Activated CD8-positive, alpha-beta T cell treated with anti-CD3 and anti-CD28 coated beads, Interleukin-2, amount 10 ng/mL, durations not matched to agents 7 days and 5 days (primary cell): ENCODE data around the gene SYT2. TPM values are rescaled to one million over a fixed set of nuclear protein-coding genes. Genes with fewer than 3 reads are reported as not detected.

Experiments
- ATAC-seq: fragments of 150-1000 bp; cut with Tn5 transposase; one replicate; pipeline ENCODE4 v1.10.0; 2021; ENCODE audit warnings: moderate library complexity
- CTCF ChIA-PET: fragments of 350-600 bp; sonication (Branson Sonifier 250); formaldehyde crosslinking; loops from one replicate; lab custom pipeline; 2021; ENCODE audit warnings: antibody characterized with exemption; lab: Charles Lee
- POLR2A ChIA-PET: fragments of 350-600 bp; sonication (Branson Sonifier 250); formaldehyde crosslinking; loops from one replicate; lab custom pipeline; 2021; ENCODE audit warnings: antibody characterized with exemption; lab: Charles Lee
- DNase-seq: peaks from one replicate; pipeline ENCODE4 v3.0.0-alpha.2; 2020
- H3K27ac Mint-ChIP-seq: one replicate; pipeline ENCODE4 v1.8.0; 2021; ENCODE audit warnings: mild to moderate bottlenecking, mixed read lengths
- H3K27me3 Mint-ChIP-seq: one replicate; pipeline ENCODE4 v1.8.0; 2021; ENCODE audit warnings: low read depth, mixed read lengths
- H3K36me3 Mint-ChIP-seq: one replicate; pipeline ENCODE4 v1.8.0; 2021; ENCODE audit warnings: low read depth, mixed read lengths
- H3K4me1 Mint-ChIP-seq: one replicate; pipeline ENCODE4 v1.8.0; 2021; ENCODE audit warnings: low read depth, mixed read lengths
- H3K4me3 Mint-ChIP-seq: one replicate; pipeline ENCODE4 v1.8.0; 2021; ENCODE audit warnings: mild to moderate bottlenecking, mixed read lengths
- H3K9me3 Mint-ChIP-seq: one replicate; pipeline ENCODE4 v1.8.0; 2022; ENCODE audit warnings: mixed read lengths; ENCODE audit not compliant: insufficient read depth
- total RNA-seq, 2 experiments: library from RNA; stranded (reverse); gene quantifications; one replicate each; pipeline ENCODE4 v1.2.3, GENCODE V29; 2021

Gene SYT2
- total RNA-seq, 2 experiments from 2014 or later, result not detected

- POLR2A ChIA-PET, result no interaction called here
- no peak for ATAC-seq
- Mint-ChIP-seq H3K27me3 (peaks cover 58% of the 10 kb centered on the region), H3K9me3 (no peaks in the 10 kb centered on the region), H3K36me3 (no peaks in the 10 kb centered on the region), H3K4me1 (peaks cover 6% of the 10 kb centered on the region), H3K27ac (no peak overlapping the region), H3K4me3 (no peak overlapping the region)
- CTCF ChIA-PET, result no interaction called here
- DNase-seq, result no peak
Measured at GRCh38 chr1:202703191-202703590, 7.1 kb downstream of the SYT2 start.

- Mint-ChIP-seq H3K27ac (no peak overlapping the region), H3K4me1 (peaks cover 8% of the 10 kb centered on the region), H3K9me3 (no peaks in the 10 kb centered on the region), H3K27me3 (peaks cover 59% of the 10 kb centered on the region), H3K4me3 (no peak overlapping the region), H3K36me3 (no peaks in the 10 kb centered on the region)
- DNase-seq (no peak), ATAC-seq (no peak)
- POLR2A ChIA-PET, result no interaction called here
- CTCF ChIA-PET, result no interaction called here
Measured at GRCh38 chr1:202702088-202702487, 8.2 kb downstream of the SYT2 start.

- CTCF ChIA-PET, result interaction anchor here (1.2 to 2.0 kb wide), 2 partner anchors 51 to 129 kb away, joined by 4 read pairs; no protein-coding TSS in a partner anchor
- DNase-seq (no peak), ATAC-seq (no peak)
- POLR2A ChIA-PET, result no interaction called here
- H3K27ac Mint-ChIP-seq, result no peak overlapping the region
- no peak overlapping the region for H3K4me3 Mint-ChIP-seq
- peaks cover 8% of the 10 kb centered on the region for H3K4me1 Mint-ChIP-seq
- no peaks in the 10 kb centered on the region for H3K9me3 Mint-ChIP-seq
- H3K27me3 Mint-ChIP-seq, result peaks cover 56% of the 10 kb centered on the region
- H3K36me3 Mint-ChIP-seq, result no peaks in the 10 kb centered on the region
Measured at GRCh38 chr1:202701200-202701599, 9.1 kb downstream of the SYT2 start.

- Mint-ChIP-seq H3K4me1 (peaks cover 8% of the 10 kb centered on the region), H3K36me3 (no peaks in the 10 kb centered on the region), H3K9me3 (no peaks in the 10 kb centered on the region), H3K4me3 (no peak overlapping the region), H3K27ac (no peak overlapping the region), H3K27me3 (peaks cover 57% of the 10 kb centered on the region)
- ATAC-seq (no peak), DNase-seq (no peak)
- CTCF ChIA-PET, result interaction anchor here (1.2 to 2.0 kb wide), 2 partner anchors 52 to 128 kb away, joined by 4 read pairs; no protein-coding TSS in a partner anchor
- POLR2A ChIA-PET, result no interaction called here
Measured at GRCh38 chr1:202700061-202700460, 10.2 kb downstream of the SYT2 start.

GRCh38 chr1:202698276-202698675 lies 12.0 kb downstream of the SYT2 start:
- Mint-ChIP-seq H3K36me3 (no peaks in the 10 kb centered on the region), H3K4me3 (no peak overlapping the region), H3K27me3 (peaks cover 50% of the 10 kb centered on the region), H3K27ac (no peak overlapping the region), H3K4me1 (peaks cover 8% of the 10 kb centered on the region), H3K9me3 (no peaks in the 10 kb centered on the region)
- ChIA-PET POLR2A (no interaction called here), CTCF (interaction anchor here (1.1 kb wide), 1 partner anchor 234 kb away, joined by 3 read pairs; no protein-coding TSS in a partner anchor)
- DNase-seq (no peak), ATAC-seq (peak; percentile 39)

GRCh38 chr1:202697038-202697437 lies 13.2 kb downstream of the SYT2 start:
- peaks cover 8% of the 10 kb centered on the region for H3K4me1 Mint-ChIP-seq

GRCh38 chr1:202694314-202694713 lies 15.9 kb downstream of the SYT2 start:
- Mint-ChIP-seq H3K4me3 (no peak overlapping the region), H3K9me3 (no peaks in the 10 kb centered on the region), H3K27ac (no peak overlapping the region)

More at GRCh38 chr1:202697038-202697437, 13.2 kb downstream of the SYT2 start:
- DNase-seq (no peak), ATAC-seq (no peak)
- ChIA-PET POLR2A (no interaction called here), CTCF (no interaction called here)
- Mint-ChIP-seq H3K36me3 (no peaks in the 10 kb centered on the region), H3K27ac (no peak overlapping the region), H3K9me3 (no peaks in the 10 kb centered on the region), H3K4me3 (no peak overlapping the region), H3K27me3 (peaks cover 43% of the 10 kb centered on the region)

GRCh38 chr1:202692959-202693555 lies 17.2 kb downstream of the SYT2 start:
- Mint-ChIP-seq H3K4me1 (peaks cover 1% of the 10 kb centered on the region), H3K27me3 (peaks cover 29% of the 10 kb centered on the region), H3K36me3 (no peaks in the 10 kb centered on the region), H3K4me3 (no peak overlapping the region), H3K9me3 (no peaks in the 10 kb centered on the region), H3K27ac (no peak overlapping the region)
- peak; percentile 91 for ATAC-seq
- POLR2A ChIA-PET, result interaction anchor here (0.7 kb wide), 1 partner anchor 12 kb away, joined by 3 read pairs; no protein-coding TSS in a partner anchor
- peak; percentile 85 for DNase-seq
- CTCF ChIA-PET, result interaction anchor here (1.0 kb wide), 1 partner anchor 32 kb away, joined by 4 read pairs; no protein-coding TSS in a partner anchor

More at GRCh38 chr1:202694314-202694713, 15.9 kb downstream of the SYT2 start:
- CTCF ChIA-PET, result no interaction called here
- Mint-ChIP-seq H3K36me3 (no peaks in the 10 kb centered on the region), H3K27me3 (peaks cover 33% of the 10 kb centered on the region), H3K4me1 (peaks cover 8% of the 10 kb centered on the region)
- no peak for ATAC-seq
- DNase-seq, result no peak
- POLR2A ChIA-PET, result no interaction called here

GRCh38 chr1:202691816-202692215 lies 18.4 kb downstream of the SYT2 start:
- H3K27me3 Mint-ChIP-seq, result peaks cover 20% of the 10 kb centered on the region
- POLR2A ChIA-PET, result no interaction called here
- H3K4me1 Mint-ChIP-seq, result no peaks in the 10 kb centered on the region
- ATAC-seq (no peak), DNase-seq (no peak)
- no peaks in the 10 kb centered on the region for H3K36me3 Mint-ChIP-seq
- H3K27ac Mint-ChIP-seq, result no peak overlapping the region
- H3K4me3 Mint-ChIP-seq, result no peak overlapping the region
- CTCF ChIA-PET, result no interaction called here
- no peaks in the 10 kb centered on the region for H3K9me3 Mint-ChIP-seq

- peaks cover 10% of the 10 kb centered on the region for H3K27me3 Mint-ChIP-seq
- no peak overlapping the region for H3K4me3 Mint-ChIP-seq
- no peak overlapping the region for H3K27ac Mint-ChIP-seq
- ATAC-seq (no peak), DNase-seq (no peak)
- POLR2A ChIA-PET, result no interaction called here
- H3K9me3 Mint-ChIP-seq, result no peaks in the 10 kb centered on the region
- CTCF ChIA-PET, result no interaction called here
- no peaks in the 10 kb centered on the region for H3K36me3 Mint-ChIP-seq
- H3K4me1 Mint-ChIP-seq, result no peaks in the 10 kb centered on the region
Measured at GRCh38 chr1:202689493-202690342, 20.5 kb downstream of the SYT2 start.

- peaks cover 12% of the 10 kb centered on the region for H3K27me3 Mint-ChIP-seq
- H3K27ac Mint-ChIP-seq, result no peak overlapping the region
- H3K9me3 Mint-ChIP-seq, result no peaks in the 10 kb centered on the region
- ATAC-seq (no peak), DNase-seq (no peak)
- H3K4me3 Mint-ChIP-seq, result no peak overlapping the region
- no peaks in the 10 kb centered on the region for H3K36me3 Mint-ChIP-seq
- no peaks in the 10 kb centered on the region for H3K4me1 Mint-ChIP-seq
- CTCF ChIA-PET, result no interaction called here
- POLR2A ChIA-PET, result no interaction called here
Measured at GRCh38 chr1:202689082-202689481, 21.2 kb downstream of the SYT2 start.

GRCh38 chr1:202688401-202688800 lies 21.9 kb downstream of the SYT2 start:
- DNase-seq (no peak), ATAC-seq (no peak)
- Mint-ChIP-seq H3K36me3 (no peaks in the 10 kb centered on the region), H3K27ac (no peak overlapping the region), H3K4me1 (no peaks in the 10 kb centered on the region), H3K4me3 (no peak overlapping the region), H3K9me3 (no peaks in the 10 kb centered on the region), H3K27me3 (peaks cover 13% of the 10 kb centered on the region)
- ChIA-PET CTCF (interaction anchor here (1.3 kb wide), 1 partner anchor 396 kb away, joined by 3 read pairs; no protein-coding TSS in a partner anchor), POLR2A (no interaction called here)
